Amygdala (tissue), 56 donors: ENCODE measurements around the gene STK32B.
"Not testable (repeated sequence)": the region's sequence is repeated elsewhere in the genome, so short reads cannot be mapped to it uniquely, and the experiment has no call there.

Source experiments
- DNase-seq, 56 donors: peaks; one replicate each; lab custom pipeline; 2025; lab: John Stamatoyannopoulos, UW

The STK32B gene

GRCh38 chr4:5156682-5157081, 105.4 kb downstream of the STK32B start:
- DNase-seq = no peak

GRCh38 chr4:5157791-5158770, 106.8 kb downstream of the STK32B start:
- no peak for DNase-seq

- DNase-seq = no peak
Measured at GRCh38 chr4:5158825-5159224, 107.5 kb downstream of the STK32B start.

GRCh38 chr4:5160668-5161067, 109.4 kb downstream of the STK32B start:
- DNase-seq = no peak

GRCh38 chr4:5162909-5163508, 111.7 kb downstream of the STK32B start:
- no peak for DNase-seq

- DNase-seq = no peak
Measured at GRCh38 chr4:5164221-5164912, 113.1 kb downstream of the STK32B start.

GRCh38 chr4:5165420-5166369, 114.4 kb downstream of the STK32B start:
- no peak for DNase-seq

GRCh38 chr4:5166377-5166776, 115.1 kb downstream of the STK32B start:
- no peak for DNase-seq

- no peak for DNase-seq
Measured at GRCh38 chr4:5168891-5169290, 117.6 kb downstream of the STK32B start.

- not testable (repeated sequence) for DNase-seq
Measured at GRCh38 chr4:5175836-5176235, 124.6 kb downstream of the STK32B start.

- DNase-seq = no peak
Measured at GRCh38 chr4:5184606-5185005, 133.3 kb downstream of the STK32B start.

- no peak for DNase-seq
Measured at GRCh38 chr4:5185551-5185950, 134.3 kb downstream of the STK32B start.

- no peak for DNase-seq
Measured at GRCh38 chr4:5186271-5187064, 135.2 kb downstream of the STK32B start.

GRCh38 chr4:5188130-5188529, 136.8 kb downstream of the STK32B start:
- no peak for DNase-seq

GRCh38 chr4:5191831-5192230, 140.6 kb downstream of the STK32B start:
- DNase-seq = no peak

GRCh38 chr4:5192271-5192670, 141.0 kb downstream of the STK32B start:
- no peak for DNase-seq

- no peak for DNase-seq
Measured at GRCh38 chr4:5192678-5193077, 141.4 kb downstream of the STK32B start.

GRCh38 chr4:5198656-5199541, 147.6 kb downstream of the STK32B start:
- no peak for DNase-seq
